Measurements from ENCODE around the gene LSM14A. TPM values are rescaled to one million over a fixed set of nuclear protein-coding genes. Genes with fewer than 3 reads are reported as not detected.
A peak's percentile ranks its signal among the peaks of the same experiment; 100 is the strongest.
"Not testable (repeated sequence)": the region's sequence is repeated elsewhere in the genome, so short reads cannot be mapped to it uniquely, and the experiment has no call there.

The LSM14A gene
- total RNA-seq, 1 donor from 2014 or later: 34.1 TPM

DNA sequence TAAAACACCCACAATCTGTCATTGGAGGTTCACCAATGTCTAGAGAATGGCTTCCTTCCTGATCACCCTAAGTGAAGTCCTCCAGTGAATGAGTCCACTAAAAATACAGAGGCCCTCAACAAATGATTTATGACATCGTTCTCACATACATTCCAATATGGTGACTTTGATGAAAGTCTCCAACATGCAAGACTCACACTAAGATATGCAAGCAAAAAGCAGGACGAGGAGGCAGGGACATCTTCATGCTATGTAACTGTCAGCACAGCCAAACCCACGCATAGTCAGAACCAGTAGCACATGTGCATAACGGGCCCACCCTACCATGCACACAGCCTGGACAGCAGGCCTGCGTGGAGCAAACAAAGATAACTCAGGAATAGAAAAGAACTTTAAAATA, 16.6 kb upstream of the LSM14A start:
- ATAC-seq (no peak), DNase-seq (ENCODE audit: low spot score) (peak; percentile 18)

DNA sequence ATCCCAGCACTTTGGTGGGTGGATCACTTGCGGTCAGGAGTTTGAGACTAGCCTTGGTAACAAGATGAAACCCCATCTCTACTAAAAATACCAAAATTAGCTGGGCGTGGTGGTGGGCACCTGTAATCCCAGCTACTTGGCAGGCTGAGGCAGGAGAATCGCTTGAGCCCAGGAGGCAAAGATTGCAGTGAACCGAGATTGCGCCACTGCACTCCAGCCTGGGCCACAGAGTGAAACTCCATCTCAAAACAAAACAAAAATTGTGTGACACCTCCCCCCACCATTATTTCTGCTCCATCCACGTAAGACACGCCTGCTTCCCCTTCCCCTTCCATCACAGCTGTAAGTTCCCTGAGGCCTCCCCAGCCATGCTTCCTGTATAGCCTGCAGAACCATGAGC, 13.3 kb upstream of the LSM14A start:
- peak; percentile 22 for DNase-seq (ENCODE audit: low spot score)
- not testable (repeated sequence) for ATAC-seq

DNA sequence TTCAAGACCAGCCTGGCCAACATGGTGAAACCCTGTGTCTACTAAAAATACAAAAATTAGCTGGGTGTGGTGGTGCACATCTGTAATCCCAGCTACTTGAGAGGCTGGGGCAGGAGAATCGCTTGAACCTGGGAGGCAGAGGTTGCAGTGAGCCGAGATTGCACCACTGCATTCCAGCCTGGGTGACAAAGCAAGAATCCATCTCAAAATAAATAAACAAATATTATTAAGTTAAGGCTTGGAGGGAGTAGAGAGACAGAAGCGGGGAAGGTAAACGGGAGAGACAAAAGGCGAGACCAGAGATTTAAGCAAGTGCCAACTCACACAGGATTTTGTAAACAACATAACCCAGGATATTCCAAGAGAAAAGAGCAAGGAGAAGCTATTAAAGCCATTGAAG, 12.8 kb upstream of the LSM14A start:
- ATAC-seq: not testable (repeated sequence)
- DNase-seq (ENCODE audit: low spot score): peak; percentile 0

GRCh38 chr19:34161902-34162301, 10.4 kb upstream of the LSM14A start:
- not testable (repeated sequence) for ATAC-seq; DNase-seq (ENCODE audit: low spot score)

DNA sequence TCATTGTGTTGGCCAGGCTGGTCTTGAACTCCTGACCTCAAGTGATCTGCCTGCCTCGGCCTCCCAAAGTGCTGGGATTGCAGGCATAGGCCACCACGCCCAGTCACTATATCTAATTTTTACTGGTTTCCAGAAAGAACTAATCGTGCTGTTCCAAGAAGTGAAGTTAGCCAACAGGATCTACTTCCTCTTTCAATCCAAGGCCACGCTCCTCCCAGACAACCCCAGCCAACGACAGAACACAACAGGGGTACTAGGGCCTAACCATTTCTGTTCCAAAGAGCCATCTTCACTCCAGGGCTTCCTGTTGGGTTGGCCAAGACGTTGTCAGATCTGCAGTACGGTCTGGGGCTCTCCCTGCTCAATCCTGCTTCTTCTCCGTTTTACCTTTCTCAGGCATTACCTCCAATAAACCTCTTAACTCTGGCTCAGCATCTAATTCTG, 7.0 kb upstream of the LSM14A start:
- DNase-seq (ENCODE audit: low spot score): no peak
- no peak for ATAC-seq

DNA sequence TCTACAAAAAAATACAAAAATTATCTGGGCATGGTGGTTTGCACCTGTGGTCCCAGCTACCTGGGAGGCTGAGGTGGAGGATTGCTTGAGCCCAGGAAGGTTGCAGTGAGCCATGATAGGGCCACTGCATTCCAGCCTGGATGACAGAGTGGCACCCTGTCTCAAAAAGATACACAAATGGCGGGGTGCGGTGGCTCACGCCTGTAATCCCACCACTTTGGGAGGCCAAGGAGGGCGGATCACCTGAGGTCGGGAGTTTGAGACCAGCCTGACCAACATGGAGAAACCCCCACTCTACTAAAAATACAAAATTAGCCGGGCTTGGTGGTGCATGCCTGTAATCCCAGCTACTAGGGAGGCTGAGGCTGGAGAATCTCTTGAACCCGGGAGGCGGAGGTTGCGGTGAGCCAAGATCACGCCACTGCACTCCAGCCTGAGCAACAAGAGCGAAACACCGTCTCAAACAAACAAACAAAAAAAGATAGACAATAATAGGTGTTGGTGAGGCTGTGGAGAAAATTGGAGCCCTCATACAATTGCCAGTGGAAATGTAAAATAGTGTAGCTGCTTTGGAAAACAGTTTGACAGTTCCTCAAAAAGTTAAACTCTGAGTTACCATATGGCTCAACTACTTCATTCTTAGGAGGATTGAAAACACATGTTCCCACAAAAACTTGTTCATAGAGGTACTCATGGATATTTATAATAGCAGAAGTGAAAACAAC, 2.7 kb upstream of the LSM14A start:
- not testable (repeated sequence) for DNase-seq (ENCODE audit: low spot score); ATAC-seq

GRCh38 chr19:34171539-34171876, 796 bp upstream of the LSM14A start:
- no peak for DNase-seq (ENCODE audit: low spot score)
- ATAC-seq: no peak

DNA sequence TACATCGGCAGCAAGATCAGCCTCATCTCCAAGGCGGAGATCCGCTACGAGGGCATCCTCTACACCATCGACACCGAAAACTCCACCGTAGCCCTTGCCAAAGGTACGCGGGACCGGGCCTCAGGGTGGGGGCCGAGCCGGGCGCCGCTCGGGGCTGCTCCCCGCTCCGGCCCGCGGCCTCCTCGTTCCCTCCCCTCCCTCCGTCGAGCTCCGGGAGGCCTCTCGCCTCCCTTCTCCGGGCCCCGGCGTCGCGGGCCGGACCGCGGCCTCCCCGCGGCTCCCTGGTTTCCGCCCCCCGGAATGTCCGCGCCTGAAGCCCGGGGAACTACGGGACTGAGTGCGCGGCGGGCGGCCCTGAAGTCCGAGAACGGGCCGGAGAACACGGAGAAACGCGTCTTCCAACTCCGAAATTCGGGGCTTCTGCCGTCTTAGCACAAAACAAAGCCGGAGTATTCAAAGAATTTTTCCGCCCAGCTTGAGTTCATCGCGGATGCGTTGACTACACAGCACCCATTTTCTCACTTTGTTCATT, 423 bp downstream of the LSM14A start:
- ATAC-seq (peak; percentile 53), DNase-seq (ENCODE audit: low spot score) (no peak)

DNA sequence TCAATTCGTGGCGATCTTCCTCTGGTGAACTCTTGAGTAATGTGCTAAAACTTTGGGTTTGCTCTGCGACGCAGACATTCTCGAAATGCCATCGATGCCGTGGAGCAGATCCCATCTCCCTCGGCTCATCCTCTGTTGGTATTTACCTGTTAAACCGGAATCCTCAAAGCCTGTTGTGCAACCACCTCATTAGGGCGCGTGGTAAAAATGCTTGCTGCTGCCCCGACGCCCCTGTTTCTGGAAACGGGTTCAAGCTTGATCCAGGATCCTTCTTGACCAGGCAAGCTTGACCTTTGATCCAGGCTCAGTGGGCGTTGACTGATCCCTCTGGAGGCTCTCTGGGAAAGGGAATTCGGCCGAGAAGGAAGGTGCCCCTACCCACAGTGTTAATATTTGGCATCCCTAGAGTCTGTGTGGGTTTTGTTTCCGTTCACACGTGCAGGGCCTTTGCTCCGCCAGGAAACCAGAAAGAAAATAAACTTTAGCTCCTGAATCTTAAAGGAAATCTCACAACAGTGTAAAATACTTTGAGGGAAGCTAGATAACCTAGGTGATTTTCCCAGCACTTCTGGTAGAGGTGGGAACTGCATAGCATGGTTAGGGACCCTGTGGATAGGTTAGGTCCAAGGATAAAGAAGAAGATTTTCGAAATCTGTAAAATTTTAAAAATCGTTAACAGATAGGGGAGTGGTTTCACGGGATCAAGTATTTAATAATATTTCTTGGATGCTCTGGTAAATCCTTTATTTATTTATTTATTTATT, 1.1 kb downstream of the LSM14A start:
- DNase-seq (ENCODE audit: low spot score) (peak; percentile 76), ATAC-seq (peak; percentile 55)

DNA sequence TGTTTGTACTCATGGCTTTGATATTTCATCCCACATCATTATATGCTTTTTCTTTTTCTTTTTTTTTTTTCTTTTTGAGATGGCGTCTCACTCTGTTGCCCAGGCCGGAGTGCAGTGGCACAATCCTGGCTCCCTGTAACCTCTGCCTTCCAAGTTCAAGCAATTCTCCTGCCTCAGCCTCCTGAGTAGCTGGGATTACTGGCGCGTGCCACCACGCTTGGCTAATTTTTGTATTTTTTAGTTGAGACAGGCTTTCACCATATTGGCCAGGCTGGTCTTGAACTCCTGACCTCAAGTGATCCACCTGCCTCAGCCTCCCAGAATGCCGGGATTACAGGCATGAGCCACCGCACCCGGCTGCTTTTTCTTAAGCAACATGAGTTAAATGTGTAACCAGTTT, 2.9 kb downstream of the LSM14A start:
- DNase-seq (ENCODE audit: low spot score); ATAC-seq: not testable (repeated sequence)

- ATAC-seq: no peak
Measured at GRCh38 chr19:34176581-34176980, 4.3 kb downstream of the LSM14A start.

GRCh38 chr19:34178274-34178610, 5.9 kb downstream of the LSM14A start:
- DNase-seq (ENCODE audit: low spot score) (no peak), ATAC-seq (no peak)

More at GRCh38 chr19:34176581-34176980, 4.3 kb downstream of the LSM14A start:
- no peak for DNase-seq (ENCODE audit: low spot score)

DNA sequence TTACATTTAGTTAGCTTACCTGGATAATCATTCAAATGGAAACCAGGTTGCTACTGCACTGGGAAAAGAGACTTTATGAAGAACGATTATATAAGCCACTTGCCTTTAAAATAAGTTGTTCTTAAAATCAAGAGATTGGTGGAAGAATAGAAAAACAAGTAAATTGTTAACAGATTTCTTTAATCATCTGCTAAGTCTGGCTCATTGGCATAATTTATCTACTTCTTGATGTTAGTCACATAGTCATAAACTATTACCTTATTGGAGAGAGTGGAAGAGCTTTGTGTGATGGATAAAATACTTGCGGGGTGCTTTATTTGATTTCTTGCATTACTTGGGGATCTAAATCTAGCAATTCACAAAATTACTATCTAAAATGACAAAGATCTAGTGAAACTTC, 6.8 kb downstream of the LSM14A start:
- ATAC-seq (no peak), DNase-seq (ENCODE audit: low spot score) (no peak)

GRCh38 chr19:34180273-34180672, 8.0 kb downstream of the LSM14A start:
- no peak for DNase-seq (ENCODE audit: low spot score)
- ATAC-seq: no peak

GRCh38 chr19:34180709-34181108, 8.4 kb downstream of the LSM14A start:
- ATAC-seq (no peak), DNase-seq (ENCODE audit: low spot score) (no peak)

GRCh38 chr19:34181111-34181864, 9.0 kb downstream of the LSM14A start:
- ATAC-seq (no peak), DNase-seq (ENCODE audit: low spot score) (no peak)

- no peak for DNase-seq (ENCODE audit: low spot score)
- ATAC-seq: no peak
Measured at GRCh38 chr19:34182125-34182524, 9.8 kb downstream of the LSM14A start.

- DNase-seq (ENCODE audit: low spot score): no peak
- ATAC-seq: no peak
Measured at GRCh38 chr19:34184880-34185491, 12.7 kb downstream of the LSM14A start.

DNA sequence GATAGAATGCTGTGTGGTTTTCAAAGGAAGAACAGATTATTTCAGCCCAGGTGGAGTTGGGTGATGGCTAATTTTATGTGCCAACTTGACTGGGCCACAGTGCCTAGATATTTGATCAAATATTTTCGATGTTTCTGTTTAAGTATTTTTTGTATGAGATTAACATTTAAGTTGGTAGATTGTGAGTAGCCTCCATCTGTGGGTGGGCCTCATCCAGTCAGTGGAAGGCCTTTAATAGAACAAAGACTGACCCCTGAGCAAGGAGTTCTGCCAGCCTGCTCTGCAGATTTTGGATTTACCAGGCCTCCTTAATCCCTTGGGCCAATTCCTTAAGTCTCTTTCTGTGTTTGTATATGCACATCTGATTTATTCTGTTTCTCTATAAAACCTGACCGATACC, 13.9 kb downstream of the LSM14A start:
- DNase-seq (ENCODE audit: low spot score): no peak
- ATAC-seq: no peak

DNA sequence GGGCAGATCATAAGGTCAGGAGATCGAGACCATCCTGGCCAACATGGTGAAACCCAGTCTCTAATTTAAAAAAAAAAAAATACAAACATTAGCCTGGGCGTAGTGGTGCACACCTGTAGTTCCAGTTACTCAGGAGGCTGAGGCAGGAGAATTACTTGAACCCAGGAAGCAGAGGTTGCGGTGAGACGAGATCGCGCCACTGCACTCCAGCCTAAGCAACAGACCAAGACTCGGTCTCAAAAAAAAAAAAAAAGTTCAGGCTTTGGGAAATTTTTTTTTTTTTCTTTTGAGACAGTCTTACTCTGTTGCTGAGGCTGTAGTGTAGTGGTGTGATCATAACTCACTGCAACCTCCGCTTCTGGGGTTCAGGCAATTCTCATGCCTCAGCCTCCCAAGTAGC, 14.7 kb downstream of the LSM14A start:
- DNase-seq (ENCODE audit: low spot score) (no peak), ATAC-seq (no peak)

DNA sequence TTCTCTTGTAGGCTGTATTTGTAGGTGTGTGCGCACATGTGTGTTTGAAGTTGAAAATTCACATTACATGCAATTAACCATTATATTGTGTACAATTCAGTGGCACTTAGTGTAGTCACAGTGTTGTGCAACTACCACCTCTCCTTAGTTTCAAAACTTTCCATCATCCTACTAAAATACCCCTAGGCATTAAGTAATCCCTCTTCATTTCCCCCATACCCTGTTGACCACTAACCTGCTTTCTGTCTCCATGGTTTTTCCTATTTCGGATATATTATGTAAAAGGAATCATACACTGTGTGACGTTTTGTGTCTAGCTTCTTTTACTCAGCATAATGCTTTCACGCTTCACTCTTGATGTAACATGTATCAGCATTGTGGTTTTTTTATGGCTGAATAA, 16.1 kb downstream of the LSM14A start:
- no peak for DNase-seq (ENCODE audit: low spot score)
- peak; percentile 24 for ATAC-seq
